RPMI8226 (cell line): Measurements from ENCODE around the gene SLC44A2.
A peak's percentile ranks its signal among the peaks of the same experiment; 100 is the strongest.
"Not testable (repeated sequence)": the region's sequence is repeated elsewhere in the genome, so short reads cannot be mapped to it uniquely, and the experiment has no call there.

ENCODE experiments used
- DNase-seq: peaks from one replicate; pipeline ENCODE4 v3.0.0-alpha.2; 2015

The SLC44A2 gene

DNA sequence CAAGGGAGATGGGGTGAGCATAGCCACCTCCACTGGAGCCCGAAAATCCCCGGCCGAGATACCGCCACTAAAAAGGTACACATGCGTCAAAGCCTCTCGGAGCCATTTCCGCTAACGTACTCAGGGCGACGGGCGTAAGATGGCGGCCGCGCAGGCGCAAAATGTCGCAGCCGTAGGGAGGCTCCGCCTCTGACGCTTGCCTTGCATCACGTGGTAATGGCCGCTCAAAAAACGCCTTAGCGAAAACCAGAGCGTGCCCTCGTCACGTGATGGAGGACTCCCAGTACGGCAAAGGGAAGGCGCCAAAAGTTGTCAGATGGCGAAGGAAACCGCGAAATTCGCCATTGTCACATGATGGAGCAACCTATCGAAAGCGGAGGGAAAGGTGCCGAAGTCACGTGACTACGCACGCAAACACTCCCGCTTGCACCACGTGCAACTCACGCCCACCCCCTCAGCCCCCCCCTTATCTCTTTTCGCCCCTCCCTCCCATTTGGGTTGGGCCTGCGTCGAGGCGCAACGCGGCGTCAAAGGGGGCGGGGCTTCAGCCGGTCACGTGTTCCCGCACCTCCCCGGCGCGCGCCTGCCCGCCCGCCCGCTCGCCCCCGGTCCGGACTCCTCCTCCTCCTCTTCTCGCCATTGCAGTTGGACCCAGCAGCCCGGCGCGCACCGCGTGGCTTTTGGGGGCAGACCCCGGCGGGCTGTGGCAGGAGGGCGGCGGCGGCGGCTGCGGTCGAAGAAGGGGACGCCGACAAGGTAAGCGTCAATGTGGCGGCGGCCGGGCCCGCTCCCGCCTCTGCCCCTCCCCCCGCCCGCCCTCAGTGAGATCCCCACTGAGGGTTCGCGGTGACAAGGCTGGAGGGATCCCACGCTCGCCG is 28.6 kb downstream of the SLC44A2 start, which contains the start of gene ILF3:
TSS of gene ILF3 (plus strand) at position 615 of the 878 bp plus-strand sequence. CDS start 16,260 bp downstream, outside the sequence.
- DNase-seq, result peak; percentile 100

DNA sequence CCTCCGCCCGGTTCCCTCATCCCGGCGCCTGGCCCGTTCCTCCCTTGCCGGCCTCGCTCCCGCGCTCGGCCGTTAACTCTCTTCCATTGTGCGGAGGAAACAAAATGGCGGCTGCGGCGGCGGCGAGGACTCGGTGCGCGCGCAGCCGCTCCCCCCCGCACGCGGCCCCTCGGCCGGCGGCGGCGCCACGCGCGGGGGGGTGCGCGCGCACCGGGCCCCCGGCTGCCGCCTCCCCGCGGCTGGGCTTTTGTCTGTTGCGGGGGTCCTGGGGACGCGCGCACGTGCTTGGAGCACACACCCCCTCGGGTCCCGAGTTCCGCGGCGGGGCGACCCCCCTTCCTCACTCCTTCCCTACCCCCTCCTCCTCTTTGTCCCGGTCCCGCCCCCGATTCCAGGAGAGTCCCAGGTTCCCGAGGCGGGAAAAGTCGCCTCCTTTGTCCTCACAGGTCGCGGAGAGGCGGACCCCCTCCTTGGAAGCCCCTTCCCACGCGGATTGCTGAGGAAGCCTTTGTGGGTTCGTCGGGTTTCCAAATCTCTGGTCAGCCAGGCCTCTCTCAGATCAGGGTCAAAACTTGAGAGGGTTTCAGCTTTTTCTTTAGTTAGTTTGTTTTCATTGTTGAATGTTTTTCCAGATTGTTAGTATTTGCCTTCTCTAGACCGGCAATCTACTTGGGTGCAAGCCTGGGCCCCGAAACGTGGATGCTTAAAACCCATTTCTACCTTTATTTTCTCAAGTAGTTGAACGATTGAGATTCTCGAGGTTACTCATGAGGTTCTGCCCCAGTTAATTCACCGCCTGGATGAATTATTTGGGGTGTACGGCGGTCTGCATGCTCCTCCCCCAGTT is 29.5 kb downstream of the SLC44A2 start:
- peak; percentile 70 for DNase-seq

- DNase-seq, result peak; percentile 41
These were observed 30.3 kb downstream of the SLC44A2 start for GRCh38 chr19:10655457-10656312.

DNA sequence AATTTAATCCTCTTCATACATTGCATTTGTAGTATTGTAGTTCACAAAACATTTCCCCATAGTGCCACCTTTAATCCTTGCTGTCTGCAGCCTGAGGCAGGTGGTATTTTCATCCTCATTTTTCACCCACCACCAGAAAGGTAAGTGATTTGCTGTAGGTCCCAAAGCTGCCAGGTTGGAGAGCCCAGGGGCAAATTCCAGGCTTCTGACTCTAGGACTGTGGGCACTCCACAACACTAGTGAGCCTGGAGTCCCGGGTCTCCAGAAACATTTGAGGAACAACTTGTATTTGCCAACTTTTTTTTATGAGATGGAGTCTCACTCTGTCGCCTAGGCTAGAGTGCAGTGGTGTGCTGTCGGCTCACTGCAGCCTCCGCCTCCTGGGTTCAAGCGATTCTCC is 35.0 kb downstream of the SLC44A2 start:
- DNase-seq, result no peak

- DNase-seq, result no peak
These were observed 36.6 kb downstream of the SLC44A2 start for GRCh38 chr19:10661946-10662345.

DNA sequence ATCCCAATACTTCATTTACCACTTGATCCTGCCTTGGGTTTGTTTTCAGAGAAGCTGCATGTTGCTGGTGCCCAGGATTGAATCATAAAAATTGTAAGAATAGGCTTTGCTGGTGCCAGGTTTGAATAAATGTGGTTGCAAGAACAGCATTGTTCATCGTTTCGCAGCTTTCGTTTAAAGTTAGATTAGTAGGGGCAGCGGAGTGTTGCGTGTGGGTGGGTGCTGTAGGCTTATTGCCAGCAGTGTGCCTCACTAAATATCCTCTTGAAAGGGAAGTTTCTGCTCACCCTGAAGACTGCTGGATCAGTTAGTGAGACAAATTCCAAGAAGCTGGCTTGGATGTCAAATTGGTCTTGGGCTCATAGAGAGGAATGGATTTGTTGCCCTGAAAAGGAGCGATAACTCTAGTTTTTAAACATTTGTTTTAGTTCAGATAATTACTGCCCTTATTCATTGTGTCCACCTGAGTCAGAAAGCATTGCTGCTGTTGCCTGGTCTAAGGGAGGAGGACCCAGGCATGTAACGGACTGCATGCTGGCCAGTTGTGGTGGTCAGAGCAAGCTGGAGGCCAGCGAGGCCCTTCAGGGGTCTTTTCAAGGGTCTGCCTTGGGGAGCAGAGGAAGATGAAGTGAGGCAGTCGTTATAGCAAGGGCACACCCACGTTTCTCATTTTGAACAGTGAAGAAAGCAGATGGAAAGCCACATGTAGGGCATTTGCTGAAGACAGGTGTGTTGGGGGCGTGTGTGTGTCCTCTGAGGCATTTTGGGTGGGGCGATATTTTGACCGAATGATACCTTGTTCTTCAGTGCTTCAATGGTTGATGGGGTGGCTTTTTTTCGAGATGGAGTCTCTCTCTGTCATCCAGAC is 37.3 kb downstream of the SLC44A2 start:
- no peak for DNase-seq

DNA sequence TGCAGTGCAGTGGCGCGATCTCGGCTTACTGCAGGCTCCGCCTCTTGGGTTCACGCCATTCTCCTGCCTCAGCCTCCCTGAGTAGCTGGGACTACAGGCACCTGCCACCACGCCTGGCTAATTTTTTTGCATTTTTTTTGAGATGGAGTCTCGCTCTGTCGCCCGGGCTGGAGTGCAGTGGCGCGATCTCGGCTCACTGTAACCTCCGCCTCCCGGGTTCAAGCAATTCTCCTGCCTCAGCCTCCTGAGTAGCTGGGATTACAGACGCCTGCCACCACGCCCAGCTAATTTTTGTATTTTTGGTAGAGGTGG is 37.9 kb downstream of the SLC44A2 start:
- DNase-seq, result not testable (repeated sequence)

GRCh38 chr19:10667867-10668266 is 42.5 kb downstream of the SLC44A2 start:
- DNase-seq, result no peak

DNA sequence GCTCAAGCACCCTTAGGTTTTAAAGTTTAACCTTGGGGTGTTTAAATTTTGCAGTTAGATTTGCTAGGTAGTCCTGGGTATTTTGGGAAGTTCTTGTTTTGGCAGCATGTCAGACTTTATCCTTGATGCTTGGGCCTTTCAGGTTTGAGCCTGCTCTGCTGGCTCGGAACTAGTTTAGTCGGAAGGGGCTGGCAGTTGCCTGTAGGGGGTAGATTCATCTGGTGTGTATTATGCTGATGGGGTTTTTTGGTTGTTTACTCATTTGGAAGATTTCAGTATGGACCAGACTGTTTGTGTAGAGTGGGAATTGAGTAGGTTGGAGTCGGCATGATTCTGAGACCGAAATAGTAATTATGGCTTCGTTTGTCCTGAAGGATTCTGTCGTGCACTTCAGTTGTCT is 43.9 kb downstream of the SLC44A2 start:
- no peak for DNase-seq

DNA sequence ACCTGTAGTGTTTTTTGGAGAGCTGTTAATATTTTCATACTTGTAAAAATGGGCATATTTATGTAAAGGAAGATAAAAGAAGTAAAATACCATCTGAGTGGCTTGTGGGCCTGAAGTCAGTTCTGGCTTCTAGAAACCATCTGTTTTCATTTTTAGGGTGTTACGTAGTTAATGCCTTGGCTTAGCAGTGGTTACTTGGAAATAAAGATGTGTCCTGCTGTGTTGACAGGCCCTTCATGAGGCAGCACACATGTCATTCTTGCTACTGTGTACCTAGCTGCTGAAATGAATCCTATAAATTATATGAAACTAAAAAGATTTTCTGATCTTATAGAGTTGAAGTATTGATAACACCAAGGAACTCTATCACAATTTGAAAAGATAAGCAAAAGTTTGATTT is 44.8 kb downstream of the SLC44A2 start:
- DNase-seq, result no peak

DNA sequence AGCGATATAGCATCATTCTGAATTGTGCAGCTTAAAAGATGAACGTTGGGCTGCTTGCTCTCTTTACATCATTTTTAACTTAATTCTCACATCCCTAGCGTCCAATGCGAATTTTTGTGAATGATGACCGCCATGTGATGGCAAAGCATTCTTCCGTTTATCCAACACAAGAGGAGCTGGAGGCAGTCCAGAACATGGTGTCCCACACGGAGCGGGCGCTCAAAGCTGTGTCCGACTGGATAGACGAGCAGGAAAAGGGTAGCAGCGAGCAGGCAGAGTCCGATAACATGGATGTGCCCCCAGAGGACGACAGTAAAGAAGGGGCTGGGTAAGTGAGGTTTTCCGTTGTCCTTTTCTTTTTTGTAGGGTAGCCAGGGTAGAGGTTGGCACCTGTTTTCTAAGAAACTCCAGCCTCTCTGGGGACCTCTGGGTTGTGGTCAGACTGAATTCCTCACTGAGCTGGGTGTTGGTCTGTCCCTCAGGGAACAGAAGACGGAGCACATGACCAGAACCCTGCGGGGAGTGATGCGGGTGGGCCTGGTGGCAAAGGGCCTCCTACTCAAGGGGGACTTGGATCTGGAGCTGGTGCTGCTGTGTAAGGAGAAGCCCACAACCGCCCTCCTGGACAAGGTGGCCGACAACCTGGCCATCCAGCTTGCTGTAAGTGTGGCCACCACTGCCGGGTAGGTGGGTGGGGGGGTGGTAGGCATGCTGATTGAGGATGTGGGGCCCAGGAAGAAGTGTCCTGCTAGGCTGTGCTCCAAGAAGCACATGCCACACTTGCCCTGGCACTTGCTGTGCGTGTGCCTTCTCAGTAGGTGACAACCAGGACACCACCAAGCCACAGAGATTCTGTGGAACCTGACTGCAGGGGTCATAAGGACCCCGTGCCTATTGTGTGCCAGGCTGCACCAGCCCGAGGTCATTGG is 45.8 kb downstream of the SLC44A2 start:
- DNase-seq, result no peak

DNA sequence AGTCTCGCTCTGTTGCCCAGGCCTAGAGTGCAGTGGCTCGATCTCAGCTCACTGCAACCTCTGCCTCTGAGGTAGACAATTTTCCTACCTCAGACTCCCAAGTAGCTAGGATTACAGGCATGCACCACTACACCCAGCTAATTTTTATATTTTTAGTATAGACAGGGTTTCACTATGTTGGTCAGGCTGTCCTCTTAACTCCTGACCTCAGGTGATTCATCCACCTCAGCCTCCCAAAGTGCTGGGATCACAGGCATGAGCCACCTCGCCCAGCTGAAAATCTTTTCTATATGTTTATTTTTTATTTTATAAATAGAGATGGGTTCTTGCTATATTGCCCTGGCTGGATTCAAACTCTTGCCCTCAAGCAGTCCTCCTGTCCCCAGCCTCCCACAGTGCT is 46.6 kb downstream of the SLC44A2 start:
- not testable (repeated sequence) for DNase-seq

- DNase-seq, result not testable (repeated sequence)
These were observed 49.9 kb downstream of the SLC44A2 start for GRCh38 chr19:10675214-10675613.

DNA sequence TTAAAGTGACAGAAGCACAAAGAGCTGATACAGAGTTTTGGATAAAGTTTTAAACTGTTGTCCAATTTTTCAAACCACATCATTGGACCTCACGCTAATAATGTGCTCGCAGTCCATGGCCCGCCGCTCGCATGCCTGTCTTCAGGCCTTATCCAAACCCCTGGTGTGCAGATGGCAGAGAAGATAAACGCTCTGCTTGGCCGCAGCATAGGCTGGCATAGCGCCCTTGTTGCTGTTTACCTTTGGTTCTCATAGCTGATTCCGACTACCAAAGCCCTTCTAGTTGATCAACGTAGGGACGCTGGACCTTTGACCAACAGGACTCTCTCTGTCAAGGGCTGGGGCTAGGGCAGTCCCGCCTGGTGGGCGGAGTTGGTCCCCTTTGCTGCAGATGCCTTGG is 52.4 kb downstream of the SLC44A2 start:
- DNase-seq, result no peak

DNA sequence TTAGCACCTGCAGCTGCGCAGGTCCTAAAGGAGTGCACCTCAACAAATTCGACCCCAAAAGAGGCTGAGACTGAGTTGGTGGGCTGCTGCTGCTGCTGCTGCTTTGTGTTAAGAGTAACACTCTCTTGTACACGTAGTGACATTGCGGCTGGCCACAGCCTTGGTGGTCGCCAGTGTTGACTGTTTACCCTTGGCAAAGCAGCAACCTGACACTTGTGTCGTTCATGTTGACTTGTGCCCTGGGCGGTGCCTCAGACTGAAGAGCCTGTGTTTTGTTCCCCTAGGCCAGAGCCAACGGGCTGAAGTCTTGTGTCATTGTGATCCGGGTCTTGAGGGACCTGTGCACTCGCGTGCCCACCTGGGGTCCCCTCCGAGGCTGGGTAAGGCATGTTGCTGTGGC is 53.5 kb downstream of the SLC44A2 start:
- no peak for DNase-seq

GRCh38 chr19:10679743-10680142 is 54.4 kb downstream of the SLC44A2 start:
- DNase-seq, result no peak

GRCh38 chr19:10680545-10681135 is 55.3 kb downstream of the SLC44A2 start:
- DNase-seq, result no peak

DNA sequence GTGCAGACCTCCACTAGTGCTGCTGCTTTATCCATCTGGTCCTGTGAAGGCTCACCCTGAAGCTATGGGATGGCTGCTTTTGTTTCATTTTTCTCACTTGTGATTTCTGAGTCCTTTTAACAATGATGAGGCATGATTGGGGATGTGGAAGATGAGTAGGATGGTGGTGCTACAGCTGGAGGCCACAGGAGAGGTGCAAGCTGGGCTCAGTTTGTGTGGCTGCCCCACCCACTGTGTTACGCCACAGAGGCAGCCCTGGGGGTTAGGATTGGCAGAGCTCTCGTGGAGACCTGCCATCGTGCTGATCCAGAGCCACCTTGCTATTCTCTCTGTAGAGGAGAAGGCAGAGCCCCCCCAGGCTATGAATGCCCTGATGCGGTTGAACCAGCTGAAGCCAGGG is 56.3 kb downstream of the SLC44A2 start:
- no peak for DNase-seq

- DNase-seq, result no peak
These were observed 57.2 kb downstream of the SLC44A2 start for GRCh38 chr19:10682397-10683063.

DNA sequence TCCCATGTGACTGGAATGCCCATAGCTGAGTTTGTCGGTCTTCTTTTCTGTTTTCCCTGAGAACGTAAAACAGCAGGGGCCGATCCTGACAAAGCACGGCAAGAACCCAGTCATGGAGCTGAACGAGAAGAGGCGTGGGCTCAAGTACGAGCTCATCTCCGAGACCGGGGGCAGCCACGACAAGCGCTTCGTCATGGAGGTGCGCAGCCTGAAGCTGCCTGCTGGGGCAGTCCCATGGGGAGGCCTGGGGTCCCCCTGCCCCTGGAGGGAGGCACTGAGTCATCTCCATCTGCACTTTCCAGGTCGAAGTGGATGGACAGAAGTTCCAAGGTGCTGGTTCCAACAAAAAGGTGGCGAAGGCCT is 57.7 kb downstream of the SLC44A2 start:
- DNase-seq, result no peak
